ENCODE results near the gene KIF5C.

- TF ChIP-seq TEAD3 (CRISPR knock-in tag; optimal IDR thresholded peaks at IDR 0.05; ENCODE audit: borderline replicate concordance) (no peak), EZH2 (conservative IDR thresholded peaks at IDR 0.05; ENCODE audit: low read depth, low read length) (no peak), JUN (CRISPR knock-in tag; IDR thresholded peaks at IDR 0.05) (no peak), ZFP37 (CRISPR knock-in tag; IDR thresholded peaks at IDR 0.05; ENCODE audit: borderline replicate concordance) (no peak), USF2 (IDR thresholded peaks at IDR 0.05; ENCODE audit: low read depth, low read length) (no peak), USF2 (CRISPR knock-in tag; IDR thresholded peaks at IDR 0.05; ENCODE audit: borderline replicate concordance) (no peak), KLF13 (CRISPR knock-in tag; IDR thresholded peaks at IDR 0.05) (no peak), E2F5 (CRISPR knock-in tag; conservative IDR thresholded peaks at IDR 0.05) (no peak)
These were observed 167.9 kb downstream of the KIF5C start for GRCh38 chr2:149042881-149043280.
